HepG2 (cell line): ENCODE results near the gene CASS4. TPM values are rescaled to one million over a fixed set of nuclear protein-coding genes. Genes with fewer than 3 reads are reported as not detected.

Experiments
- BRD4 ChIP-seq: sonication (generic); formaldehyde crosslinking; IDR thresholded peaks from 2 replicates; pipeline ENCODE4 v1.4.0; 2020; ENCODE audit warnings: missing genetic modification reagents
- CCDC6 ChIP-seq: sonication (generic); formaldehyde crosslinking; IDR thresholded peaks from 2 replicates; pipeline ENCODE4 v1.8.1; 2022; ENCODE audit warnings: mild to moderate bottlenecking, missing genetic modification reagents, moderate library complexity
- GPBP1L1 ChIP-seq: sonication (generic); formaldehyde crosslinking; IDR thresholded peaks from 2 replicates; pipeline ENCODE4 v1.5.0; 2020; ENCODE audit warnings: mild to moderate bottlenecking, missing genetic modification reagents
- KMT2B ChIP-seq: IDR thresholded peaks from 2 replicates; pipeline ENCODE4 v1.6.1; 2016; ENCODE audit warnings: missing genetic modification reagents, missing compliant biosample characterization
- RBM39 ChIP-seq: fragments of 200-400 bp; formaldehyde crosslinking; IDR thresholded peaks from one replicate; pipeline ENCODE4 v1.6.1; 2018; ENCODE audit warnings: antibody characterized with exemption, mild to moderate bottlenecking, low read depth, low read length; ENCODE audit not compliant: poor library complexity, severe bottlenecking
- TFDP1 ChIP-seq: IDR thresholded peaks from 2 replicates; pipeline ENCODE4 v1.6.1; 2016; ENCODE audit warnings: missing compliant biosample characterization, missing genetic modification reagents, borderline replicate concordance
- ZC3H13 ChIP-seq: sonication (generic); formaldehyde crosslinking; IDR thresholded peaks from 2 replicates; pipeline ENCODE4 v1.8.1; 2023; ENCODE audit warnings: mild to moderate bottlenecking, missing genetic modification reagents, moderate library complexity
- ZMYM2 ChIP-seq: sonication (generic); formaldehyde crosslinking; IDR thresholded peaks from 2 replicates; pipeline ENCODE4 v1.8.0; 2022; ENCODE audit warnings: mild to moderate bottlenecking, missing genetic modification reagents
- ZNF138 ChIP-seq: sonication (generic); formaldehyde crosslinking; IDR thresholded peaks from 2 replicates; pipeline ENCODE4 v1.5.0; 2020; ENCODE audit warnings: mild to moderate bottlenecking, low read depth, missing genetic modification reagents
- ZNF34 ChIP-seq: sonication (generic); formaldehyde crosslinking; IDR thresholded peaks from 2 replicates; pipeline ENCODE4 v1.4.0; 2020; ENCODE audit warnings: mild to moderate bottlenecking, missing genetic modification reagents, borderline replicate concordance
- ZNF383 ChIP-seq: sonication (generic); formaldehyde crosslinking; IDR thresholded peaks from 2 replicates; pipeline ENCODE4 v1.4.0; 2020; ENCODE audit warnings: missing genetic modification reagents, mild to moderate bottlenecking, borderline replicate concordance
- ZNF557 ChIP-seq: sonication (generic); formaldehyde crosslinking; IDR thresholded peaks from 2 replicates; pipeline ENCODE4 v1.4.0; 2020; ENCODE audit warnings: missing genetic modification reagents
- ZNF589 ChIP-seq: sonication (generic); formaldehyde crosslinking; conservative IDR thresholded peaks from 2 replicates; pipeline ENCODE4 v1.8.0; 2022; ENCODE audit warnings: mild to moderate bottlenecking, moderate library complexity, missing genetic modification reagents
- ZNF777 ChIP-seq: sonication (generic); formaldehyde crosslinking; IDR thresholded peaks from 2 replicates; pipeline ENCODE4 v1.4.0; 2020; ENCODE audit warnings: missing genetic modification reagents
- ZNF780A ChIP-seq: sonication (generic); formaldehyde crosslinking; IDR thresholded peaks from 2 replicates; pipeline ENCODE4 v1.8.0; 2022; ENCODE audit warnings: mild to moderate bottlenecking, missing genetic modification reagents, moderate library complexity
- ZNF792 ChIP-seq: IDR thresholded peaks from 2 replicates; pipeline ENCODE4 v1.6.1; 2016
- ZNF800 ChIP-seq: sonication (generic); formaldehyde crosslinking; IDR thresholded peaks from 2 replicates; pipeline ENCODE4 v1.4.0; 2020; ENCODE audit warnings: missing genetic modification reagents
- polyA plus RNA-seq, 8 experiments: library from polyadenylated mRNA; depleted of rRNA in 3 of 8; stranded (reverse) in 7 of 8; unstranded in 1 of 8; fragments of >200 nt; fragmentation: Illumina TruSeq in 4 of 8; extraction: Trizol in 4 of 8; gene quantifications; 2 replicates each; pipeline versions ENCODE4 v1.2.1 to v1.2.3, GENCODE V29; 2011 to 2016; ENCODE audit warnings: low read depth in 4 of 8, missing spikeins in 1 of 8, mixed read lengths in 1 of 8; ENCODE audit not compliant: insufficient read depth in 1 of 8
- total RNA-seq, 5 experiments: library from RNA; depleted of rRNA; stranded (reverse); fragments of >200 nt; fragmentation: Illumina TruSeq; extraction: Trizol; gene quantifications; 2 replicates each; pipeline ENCODE4 v1.2.3, GENCODE V29; 2016; ENCODE audit warnings: low read depth in 1 of 5
- TF ChIP-seq, protein P1 (sequence below): IDR thresholded peaks from 2 replicates; pipeline ENCODE4 v1.6.1; 2016; ENCODE audit warnings: low read depth

The CASS4 gene
- total and polyA plus RNA-seq, 2 of the 13 experiments (the other 11 are each of a cell fraction or from before 2014, with no cell fraction given) = 0.17 to 0.49 TPM

GRCh38 chr20:56392132-56392880 is 19.8 kb upstream of the CASS4 start, which contains the start of the genes AURKA and CSTF1 (continued):
- no peak for TF ChIP-seq GPBP1L1 (CRISPR knock-in tag)
- TF ChIP-seq, protein P1, sequence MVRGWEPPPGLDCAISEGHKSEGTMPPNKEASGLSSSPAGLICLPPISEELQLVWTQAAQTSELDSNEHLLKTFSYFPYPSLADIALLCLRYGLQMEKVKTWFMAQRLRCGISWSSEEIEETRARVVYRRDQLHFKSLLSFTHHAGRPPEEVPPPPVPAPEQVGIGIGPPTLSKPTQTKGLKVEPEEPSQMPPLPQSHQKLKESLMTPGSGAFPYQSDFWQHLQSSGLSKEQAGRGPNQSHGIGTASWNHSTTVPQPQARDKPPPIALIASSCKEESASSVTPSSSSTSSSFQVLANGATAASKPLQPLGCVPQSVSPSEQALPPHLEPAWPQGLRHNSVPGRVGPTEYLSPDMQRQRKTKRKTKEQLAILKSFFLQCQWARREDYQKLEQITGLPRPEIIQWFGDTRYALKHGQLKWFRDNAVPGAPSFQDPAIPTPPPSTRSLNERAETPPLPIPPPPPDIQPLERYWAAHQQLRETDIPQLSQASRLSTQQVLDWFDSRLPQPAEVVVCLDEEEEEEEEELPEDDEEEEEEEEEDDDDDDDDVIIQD = peak; percentile 99
- TF ChIP-seq ZNF589 = peak; percentile 98
- peak; percentile 100 for TF ChIP-seq ZMYM2 (CRISPR knock-in tag)
- peak; percentile 99 for TF ChIP-seq ZNF800 (CRISPR knock-in tag)
- TF ChIP-seq ZNF780A (CRISPR knock-in tag) = peak; percentile 89; the same call in 1 of the 2 replicates
- TF ChIP-seq TFDP1 = peak; percentile 97
- peak; percentile 100 for TF ChIP-seq BRD4
- TF ChIP-seq ZNF777 (CRISPR knock-in tag) = peak; percentile 81
- peak; percentile 66; the same call in 1 of the 2 replicates for TF ChIP-seq ZNF383 (CRISPR knock-in tag)
- TF ChIP-seq CCDC6 (CRISPR knock-in tag) = peak; percentile 99
- peak; percentile 91 for TF ChIP-seq RBM39
- peak; percentile 93; the same call in 1 of the 2 replicates for TF ChIP-seq ZNF138
- peak; percentile 83 for TF ChIP-seq ZC3H13 (CRISPR knock-in tag)
- TF ChIP-seq ZNF34 = peak; percentile 62; the same call in 1 of the 2 replicates
- TF ChIP-seq KMT2B = peak; percentile 100
- TF ChIP-seq ZNF792 (CRISPR knock-in tag) = peak; percentile 98
- TF ChIP-seq ZNF557 (CRISPR knock-in tag) = peak; percentile 96
